C4-2B (cell line): ENCODE results near the gene OR7C1.
"Not testable (repeated sequence)": the region's sequence is repeated elsewhere in the genome, so short reads cannot be mapped to it uniquely, and the experiment has no call there.

ENCODE experiments used
- CTCF ChIP-seq: fragments of 450-650 bp; conservative IDR thresholded peaks from 2 replicates; pipeline ENCODE4 v1.5.1; 2017; ENCODE audit warnings: mild to moderate bottlenecking
- ZFX ChIP-seq: fragments of 450-650 bp; IDR thresholded peaks from 2 replicates; pipeline ENCODE4 v1.6.1; 2017

- not testable (repeated sequence) for TF ChIP-seq CTCF, ZFX
Measured at GRCh38 chr19:14773722-14774121, 61.3 kb downstream of the OR7C1 start.
